Amniotic stem cell (primary cell): ENCODE measurements around the gene DSTN.

Experiments used
- DNase-seq: peaks from one replicate; lab custom pipeline; 2025; lab: John Stamatoyannopoulos, UW

DSTN gene

GRCh38 chr20:17569616-17570346, at the start of gene DSTN:
DSTN (plus strand) TSS chr20:17570075; CDS start chr20:17570209, 134 bp downstream.
- DNase-seq = peak; percentile 89

DNA sequence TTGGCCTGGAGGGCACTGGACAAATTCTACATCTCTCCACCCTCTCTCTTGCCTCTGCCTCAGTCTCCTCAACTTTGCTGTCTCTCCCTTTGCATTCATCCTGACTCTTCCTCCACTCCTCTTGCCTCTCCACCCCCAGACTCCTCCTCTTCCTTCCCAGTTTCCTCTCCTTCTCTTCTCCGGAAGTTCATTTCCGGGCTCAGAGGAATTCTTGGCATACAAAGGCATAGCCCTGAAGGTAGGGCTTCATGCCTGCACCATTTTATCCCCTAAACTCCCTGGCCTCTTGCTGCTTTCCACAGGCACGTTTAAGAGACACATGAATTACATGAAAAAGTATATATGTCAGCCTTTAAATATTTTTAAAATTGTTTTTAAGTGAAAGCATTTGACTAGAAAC, 49.3 kb upstream of the DSTN start:
- DNase-seq = no peak

- DNase-seq = no peak
Measured at GRCh38 chr20:17522528-17522927, 47.3 kb upstream of the DSTN start.

DNA sequence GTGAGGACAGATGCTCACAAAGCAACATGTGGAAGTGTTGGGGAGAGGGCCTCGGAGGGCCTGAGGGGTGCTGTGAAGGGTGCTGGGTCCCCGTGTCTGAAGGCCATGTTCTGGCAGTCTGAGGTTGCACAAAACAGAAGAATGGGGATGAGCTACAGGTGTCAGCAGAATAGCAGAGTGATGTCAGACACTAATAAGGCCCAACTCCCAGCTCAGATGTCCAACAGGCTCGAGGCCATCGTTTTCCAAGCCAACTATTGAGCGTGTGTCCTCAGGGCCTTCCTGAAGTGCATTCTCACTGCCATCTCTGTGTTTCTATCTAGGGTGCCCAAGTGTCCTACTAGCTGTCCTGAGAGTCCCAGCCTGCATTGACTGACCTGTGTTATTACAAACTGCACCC, 46.5 kb upstream of the DSTN start:
- DNase-seq = no peak

DNA sequence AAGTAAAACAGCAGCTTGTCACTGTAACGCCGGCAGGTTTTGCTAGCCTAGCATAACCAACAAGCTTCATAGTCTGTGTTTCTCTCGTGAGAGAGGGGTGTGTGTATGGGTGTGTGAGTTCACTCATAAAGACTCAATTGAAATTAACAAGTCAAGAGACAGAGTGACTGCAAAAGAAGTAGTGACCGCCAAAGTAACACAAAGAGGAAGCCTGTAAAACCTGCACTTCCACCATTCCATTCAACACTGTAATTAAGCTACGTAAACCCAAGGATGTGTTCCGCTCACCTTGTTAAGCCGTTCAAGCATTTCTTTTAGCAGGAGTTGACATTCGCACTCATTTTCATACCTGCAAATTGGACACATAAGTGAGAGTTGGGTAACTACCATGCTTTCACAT, 45.3 kb upstream of the DSTN start:
- no peak for DNase-seq

DNA sequence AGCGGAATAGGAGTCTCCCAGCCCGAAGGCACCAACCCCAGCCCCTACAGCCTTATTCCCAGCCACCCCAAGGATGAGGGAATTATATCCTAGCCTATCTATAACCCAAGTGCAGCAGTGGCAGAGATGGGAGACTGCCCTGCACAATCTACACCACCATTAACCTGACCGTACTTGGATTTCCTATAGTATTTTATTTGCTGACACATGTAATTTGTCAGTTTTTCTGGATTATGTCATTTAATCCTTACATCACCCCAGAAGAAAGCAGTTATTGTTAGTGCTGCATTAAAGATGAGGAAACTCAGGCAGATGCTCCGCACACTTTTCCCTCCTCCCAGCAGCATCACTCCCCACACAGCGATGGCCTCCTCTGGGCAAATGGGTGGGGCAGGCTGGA, 44.7 kb upstream of the DSTN start:
- DNase-seq = no peak

GRCh38 chr20:17525650-17526049, 44.2 kb upstream of the DSTN start:
- DNase-seq = no peak

DNA sequence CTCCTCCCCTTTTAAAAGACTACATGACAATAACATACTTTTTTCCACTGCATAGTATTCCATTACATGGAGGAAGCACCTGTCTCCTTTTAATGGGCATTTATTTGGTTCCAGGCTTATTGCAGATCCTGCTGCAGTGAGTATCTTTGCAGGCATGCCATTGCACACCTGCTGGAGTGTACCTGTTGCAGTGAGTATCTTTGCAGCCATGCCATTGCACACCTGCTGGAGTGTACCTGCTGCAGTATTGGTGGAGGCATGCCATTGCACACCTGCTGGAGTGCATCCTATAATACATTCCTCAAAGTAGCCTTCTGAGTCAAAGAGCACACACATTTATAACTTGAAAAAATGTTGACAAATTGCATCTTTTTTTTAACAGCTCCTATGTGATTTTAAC, 40.3 kb upstream of the DSTN start:
- no peak for DNase-seq

DNA sequence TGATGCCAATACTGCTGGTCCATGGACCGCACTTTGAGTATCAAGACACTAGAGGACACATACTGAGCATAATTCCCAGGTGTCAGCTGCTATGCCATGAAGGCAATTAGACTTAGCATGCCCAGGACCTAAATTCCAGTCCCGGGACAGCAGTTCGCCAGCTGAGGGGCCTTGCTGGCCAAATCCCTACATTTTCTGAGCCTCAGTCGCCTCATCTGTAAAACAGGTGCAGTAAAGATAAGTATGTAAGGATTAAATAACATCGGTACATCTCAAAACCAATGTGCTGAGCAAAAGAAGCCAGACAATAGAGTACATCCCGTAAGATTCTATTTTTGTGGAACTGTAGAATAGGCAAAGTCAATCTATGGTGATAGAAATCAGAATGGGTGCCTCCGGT, 39.7 kb upstream of the DSTN start:
- no peak for DNase-seq

DNA sequence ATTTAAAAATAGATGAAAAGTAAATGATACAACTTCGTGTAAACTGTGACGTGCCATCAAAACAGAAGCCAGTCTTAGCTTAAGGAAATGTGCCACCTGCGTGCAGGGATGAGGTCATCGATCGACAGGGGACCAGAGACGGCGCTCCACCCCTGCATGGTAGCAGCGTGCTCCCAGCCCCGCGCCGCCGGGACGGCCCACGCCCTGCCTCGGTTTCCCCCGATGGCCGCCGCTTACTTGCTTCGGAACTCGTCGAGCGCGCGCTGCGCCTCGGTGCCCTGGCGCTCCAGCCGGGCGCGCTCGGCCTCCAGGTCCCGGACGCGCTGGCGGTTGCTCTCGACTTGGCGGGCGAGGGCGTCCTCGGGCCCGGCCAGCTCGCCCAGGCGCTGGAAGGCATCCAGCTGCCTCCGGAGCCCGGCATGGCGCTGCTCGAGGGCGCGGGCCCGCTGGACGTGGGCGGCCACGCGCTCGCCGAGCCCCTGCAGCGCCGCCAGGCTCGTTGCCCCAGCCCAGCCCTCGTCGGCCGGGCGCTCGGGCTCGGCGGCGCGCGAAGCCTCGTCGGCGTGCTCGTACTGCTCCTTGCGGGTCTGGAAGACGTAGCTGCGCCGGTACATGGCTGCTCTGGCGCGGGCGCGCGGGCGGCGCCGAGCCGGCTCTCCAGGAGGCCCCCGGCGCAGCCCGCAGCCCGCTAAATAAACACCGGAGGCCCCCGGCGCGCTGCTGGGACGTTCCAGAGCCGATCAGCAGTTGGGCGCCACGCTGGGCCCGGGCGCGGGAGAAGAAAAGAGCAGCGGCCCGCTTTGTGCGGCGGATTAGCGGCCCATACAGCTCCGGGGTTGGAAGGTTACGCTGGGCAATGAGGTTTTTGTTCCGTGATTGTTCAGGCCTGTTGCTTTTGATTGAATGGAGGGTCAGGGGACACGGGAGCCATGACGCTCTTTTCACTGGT, 38.9 kb upstream of the DSTN start, which contains the start of gene BFSP1:
TSS of gene BFSP1 (minus strand) at position 664 of the 949 bp plus-strand sequence. CDS start at position 614, 50 bp downstream.
- peak; percentile 44 for DNase-seq

- no peak for DNase-seq
Measured at GRCh38 chr20:17531665-17532025, 38.2 kb upstream of the DSTN start.

- DNase-seq = peak; percentile 10
Measured at GRCh38 chr20:17533396-17533795, 36.5 kb upstream of the DSTN start.

GRCh38 chr20:17534077-17534476, 35.8 kb upstream of the DSTN start:
- no peak for DNase-seq

- DNase-seq = peak; percentile 44
Measured at GRCh38 chr20:17536944-17537444, 32.9 kb upstream of the DSTN start.

DNA sequence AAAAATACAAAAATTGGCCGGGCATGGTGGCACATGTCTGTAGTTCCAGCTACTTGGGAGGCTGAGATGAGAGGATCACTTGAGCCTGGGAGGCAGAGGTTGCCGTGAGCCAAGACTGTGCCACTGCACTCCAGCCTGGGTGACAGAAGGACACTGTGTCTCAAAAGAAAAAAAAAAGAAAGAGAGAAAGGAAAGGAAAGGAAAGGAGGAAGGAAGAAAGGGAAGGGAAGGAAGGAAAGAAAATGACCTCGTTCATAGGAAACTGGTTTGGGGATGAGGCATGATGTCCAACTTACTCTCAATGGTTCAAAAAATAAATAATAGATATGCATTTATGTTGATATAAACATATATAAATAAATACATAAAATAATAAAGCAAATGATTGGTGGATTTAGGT, 31.9 kb upstream of the DSTN start:
- no peak for DNase-seq

DNA sequence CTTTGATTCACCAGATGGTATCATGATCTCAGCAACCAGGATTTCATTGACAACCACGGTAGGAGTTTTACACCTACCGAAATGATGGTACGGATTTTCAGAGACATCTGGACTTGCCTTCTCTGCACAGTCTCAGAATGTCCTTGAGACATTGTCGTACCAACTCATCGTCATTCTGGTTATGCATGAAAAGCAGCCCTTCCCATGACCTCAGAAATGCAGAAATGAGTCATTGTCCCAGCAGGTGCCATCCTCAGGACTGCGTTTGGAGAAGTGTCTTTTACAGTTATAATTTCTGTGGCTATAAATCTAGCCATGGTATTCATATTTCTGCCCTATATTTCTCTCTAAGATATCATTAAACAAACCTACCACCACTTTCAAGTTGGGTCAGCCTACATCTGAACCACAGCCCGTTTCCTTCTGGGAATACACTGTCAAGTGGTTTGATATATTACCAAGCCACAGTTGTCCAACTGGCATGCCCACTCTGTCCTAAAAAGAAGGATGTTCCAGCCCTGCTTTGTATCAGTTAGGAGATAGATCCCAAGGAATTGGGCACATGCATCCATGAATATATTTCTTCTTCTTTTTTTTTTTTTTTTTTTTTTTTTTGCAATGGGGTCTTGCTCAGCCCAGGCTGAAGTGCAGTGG, 31.2 kb upstream of the DSTN start:
- DNase-seq = no peak

GRCh38 chr20:17541596-17541995, 28.3 kb upstream of the DSTN start:
- no peak for DNase-seq

- no peak for DNase-seq
Measured at GRCh38 chr20:17541996-17542395, 27.9 kb upstream of the DSTN start.

- DNase-seq = no peak
Measured at GRCh38 chr20:17542481-17542880, 27.4 kb upstream of the DSTN start.

GRCh38 chr20:17542993-17543412, 26.9 kb upstream of the DSTN start:
- DNase-seq = peak; percentile 39

GRCh38 chr20:17543531-17544131, 26.2 kb upstream of the DSTN start:
- no peak for DNase-seq

GRCh38 chr20:17545127-17545526, 24.7 kb upstream of the DSTN start:
- no peak for DNase-seq
